ENCODE results near the gene ARF1.
A peak's percentile ranks its signal among the peaks of the same experiment; 100 is the strongest.

Gene ARF1

GRCh38 chr1:228087771-228088251 lies 5.3 kb downstream of the ARF1 start:
- DNase-seq (ENCODE audit: low read depth, low spot score) = no peak

- no peak for DNase-seq (ENCODE audit: low read depth, low spot score)
These were observed 6.3 kb downstream of the ARF1 start for GRCh38 chr1:228088586-228089498.

- DNase-seq (ENCODE audit: low read depth, low spot score) = peak; percentile 1
These were observed 7.2 kb downstream of the ARF1 start for GRCh38 chr1:228089519-228090380.

- peak; percentile 1 for DNase-seq (ENCODE audit: low read depth, low spot score)
These were observed 8.1 kb downstream of the ARF1 start for GRCh38 chr1:228090613-228091081.

GRCh38 chr1:228091084-228091483 lies 8.6 kb downstream of the ARF1 start:
- DNase-seq (ENCODE audit: low read depth, low spot score) = no peak

GRCh38 chr1:228092342-228093049 lies 10.0 kb downstream of the ARF1 start:
- DNase-seq (ENCODE audit: low read depth, low spot score) = no peak

GRCh38 chr1:228093050-228093906 lies 10.8 kb downstream of the ARF1 start:
- DNase-seq (ENCODE audit: low read depth, low spot score) = peak; percentile 44

- no peak for DNase-seq (ENCODE audit: low read depth, low spot score)
These were observed 12.0 kb downstream of the ARF1 start for GRCh38 chr1:228094432-228095016.

GRCh38 chr1:228095161-228095560 lies 12.7 kb downstream of the ARF1 start:
- peak; percentile 1 for DNase-seq (ENCODE audit: low read depth, low spot score)

- DNase-seq (ENCODE audit: low read depth, low spot score) = peak; percentile 1
These were observed 13.4 kb downstream of the ARF1 start for GRCh38 chr1:228095938-228096337.

GRCh38 chr1:228096416-228097332 lies 14.2 kb downstream of the ARF1 start:
- no peak for DNase-seq (ENCODE audit: low read depth, low spot score)

- DNase-seq (ENCODE audit: low read depth, low spot score) = peak; percentile 1
These were observed 15.0 kb downstream of the ARF1 start for GRCh38 chr1:228097333-228098081.

- DNase-seq (ENCODE audit: low read depth, low spot score) = peak; percentile 3
These were observed 15.9 kb downstream of the ARF1 start for GRCh38 chr1:228098323-228098931.

- peak; percentile 2 for DNase-seq (ENCODE audit: low read depth, low spot score)
These were observed 16.8 kb downstream of the ARF1 start for GRCh38 chr1:228099331-228099732.

- DNase-seq (ENCODE audit: low read depth, low spot score) = peak; percentile 8
These were observed 18.5 kb downstream of the ARF1 start for GRCh38 chr1:228100822-228101613.

GRCh38 chr1:228101614-228101993 lies 19.1 kb downstream of the ARF1 start:
- DNase-seq (ENCODE audit: low read depth, low spot score) = no peak
